A673 (cell line): ENCODE data around the gene PBX1. TPM values are rescaled to one million over a fixed set of nuclear protein-coding genes. Genes with fewer than 3 reads are reported as not detected.

Experiments
- BruUV-seq: library from RNA; stranded (reverse); fragments of 400-500 nt; replicated peaks from 2 replicates; lab custom pipeline; 2021; lab: Mats Ljungman, UMichigan
- CTCF ChIA-PET: fragments of 300-600 bp; sonication (Branson Sonifier 250); formaldehyde crosslinking; loops from one replicate; lab custom pipeline; 2022; ENCODE audit warnings: antibody characterized with exemption; lab: Charles Lee
- POLR2A ChIA-PET: fragments of 300-600 bp; sonication (Branson Sonifier 250); formaldehyde crosslinking; loops from one replicate; lab custom pipeline; 2022; ENCODE audit warnings: antibody characterized with exemption; ENCODE audit not compliant: low non-redundant PET; lab: Charles Lee
- DNase-seq: peaks from one replicate; pipeline ENCODE4 v3.0.0-alpha.2; 2015; ENCODE audit warnings: low spot score
- H3K27ac ChIP-seq: fragments of 200-600 bp; sonication (generic); 2 replicates; pipeline ENCODE4 v1.5.1; 2016; ENCODE audit warnings: mixed run types, low read depth, mild to moderate bottlenecking, mixed read lengths, antibody characterized with exemption, low read length; ENCODE audit not compliant: poor library complexity, severe bottlenecking
- H3K27me3 ChIP-seq: fragments of 200-600 bp; sonication (generic); replicated peaks from 2 replicates; pipeline ENCODE4 v1.6.1; 2017; ENCODE audit warnings: mixed run types, low read depth, mild to moderate bottlenecking, mixed read lengths, antibody characterized with exemption, low read length; ENCODE audit not compliant: insufficient read depth, poor library complexity
- H3K36me3 ChIP-seq: fragments of 200-600 bp; sonication (generic); 2 replicates; pipeline ENCODE4 v1.6.1; 2016; ENCODE audit warnings: mixed run types, mild to moderate bottlenecking, mixed read lengths, antibody characterized with exemption, low read length; ENCODE audit not compliant: insufficient read depth, poor library complexity, severe bottlenecking
- H3K4me1 ChIP-seq: fragments of 200-600 bp; sonication (generic); 2 replicates; pipeline ENCODE4 v1.6.1; 2017; ENCODE audit warnings: mixed run types, mild to moderate bottlenecking, mixed read lengths, antibody characterized with exemption, low read length; ENCODE audit not compliant: insufficient read depth, poor library complexity, severe bottlenecking
- H3K4me3 ChIP-seq: fragments of 200-600 bp; sonication (generic); 2 replicates; pipeline ENCODE4 v1.5.1; 2016; ENCODE audit warnings: low read depth, mixed run types, mild to moderate bottlenecking, mixed read lengths, low read length; ENCODE audit not compliant: poor library complexity, severe bottlenecking
- H3K9me3 ChIP-seq: fragments of 200-600 bp; sonication (generic); 2 replicates; pipeline ENCODE4 v1.6.1; 2016; ENCODE audit warnings: mixed run types, low read depth, mild to moderate bottlenecking, mixed read lengths, antibody characterized with exemption, low read length; ENCODE audit not compliant: poor library complexity, severe bottlenecking
- EZH2 ChIP-seq: fragments of 200-600 bp; sonication (generic); IDR thresholded peaks from 2 replicates; pipeline ENCODE4 v1.6.1; 2017; ENCODE audit warnings: borderline replicate concordance, low read depth, mild to moderate bottlenecking, mixed read lengths, antibody characterized with exemption, low read length; ENCODE audit not compliant: poor library complexity, severe bottlenecking
- intact Hi-C: fragments of 100-400 bp; cut with micrococcal nuclease; formaldehyde crosslinking; loops from one replicate; pipeline ENCODE4 v1.10.0; 2022; ENCODE audit not compliant: unreplicated experiment
- total RNA-seq: library from RNA; stranded (reverse); gene quantifications from 2 replicates; pipeline ENCODE4 v1.2.3, GENCODE V29; 2021
- TF ChIP-seq, protein P1 (sequence below): fragments of 300-800, 200-600 bp; sonication (generic); conservative IDR thresholded peaks from 2 replicates; pipeline ENCODE4 v1.5.1; 2017; ENCODE audit warnings: low read depth, mild to moderate bottlenecking, antibody characterized with exemption, low read length, moderate library complexity, mixed read lengths

Gene PBX1
- total RNA-seq, 1 experiment from 2014 or later = 51.5 TPM

DNA sequence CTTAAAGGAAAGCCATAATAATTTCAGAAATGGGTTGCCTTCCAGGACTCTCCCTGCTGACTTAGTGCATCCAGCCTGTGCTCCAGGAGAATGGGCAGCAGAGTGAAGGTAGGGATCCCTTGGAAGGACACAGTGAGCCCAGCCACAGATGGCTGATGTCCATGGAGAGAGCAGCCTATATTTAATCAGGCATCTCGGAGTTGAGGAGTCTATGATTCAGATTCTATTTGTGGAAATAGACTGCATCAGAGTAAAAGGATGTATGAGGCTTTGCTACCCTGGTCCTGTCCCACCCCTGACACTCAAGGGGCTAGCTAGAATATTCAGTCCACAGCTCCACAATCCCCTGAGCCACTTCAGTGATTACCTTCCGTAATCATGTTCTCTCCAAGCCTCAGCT, 43.8 kb upstream of the PBX1 start:
- no peak for DNase-seq
- Histone ChIP-seq H3K4me1 (peaks cover 21% of the 10 kb centered on the region), H3K9me3 (no peaks in the 10 kb centered on the region), H3K27ac (no peak overlapping the region), H3K27me3 (no peaks in the 10 kb centered on the region), H3K4me3 (no peak overlapping the region), H3K36me3 (no peaks in the 10 kb centered on the region)
- POLR2A ChIA-PET = interaction anchor here (0.6 kb wide), 1 partner anchor 8 kb away, joined by 3 read pairs; no protein-coding TSS in a partner anchor
- TF ChIP-seq, protein P1, sequence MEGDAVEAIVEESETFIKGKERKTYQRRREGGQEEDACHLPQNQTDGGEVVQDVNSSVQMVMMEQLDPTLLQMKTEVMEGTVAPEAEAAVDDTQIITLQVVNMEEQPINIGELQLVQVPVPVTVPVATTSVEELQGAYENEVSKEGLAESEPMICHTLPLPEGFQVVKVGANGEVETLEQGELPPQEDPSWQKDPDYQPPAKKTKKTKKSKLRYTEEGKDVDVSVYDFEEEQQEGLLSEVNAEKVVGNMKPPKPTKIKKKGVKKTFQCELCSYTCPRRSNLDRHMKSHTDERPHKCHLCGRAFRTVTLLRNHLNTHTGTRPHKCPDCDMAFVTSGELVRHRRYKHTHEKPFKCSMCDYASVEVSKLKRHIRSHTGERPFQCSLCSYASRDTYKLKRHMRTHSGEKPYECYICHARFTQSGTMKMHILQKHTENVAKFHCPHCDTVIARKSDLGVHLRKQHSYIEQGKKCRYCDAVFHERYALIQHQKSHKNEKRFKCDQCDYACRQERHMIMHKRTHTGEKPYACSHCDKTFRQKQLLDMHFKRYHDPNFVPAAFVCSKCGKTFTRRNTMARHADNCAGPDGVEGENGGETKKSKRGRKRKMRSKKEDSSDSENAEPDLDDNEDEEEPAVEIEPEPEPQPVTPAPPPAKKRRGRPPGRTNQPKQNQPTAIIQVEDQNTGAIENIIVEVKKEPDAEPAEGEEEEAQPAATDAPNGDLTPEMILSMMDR = no peak
- TF ChIP-seq EZH2 = no peak
- CTCF ChIA-PET = no interaction called here
- no TSS peak for BruUV-seq
- intact Hi-C loops = no loop called here

DNA sequence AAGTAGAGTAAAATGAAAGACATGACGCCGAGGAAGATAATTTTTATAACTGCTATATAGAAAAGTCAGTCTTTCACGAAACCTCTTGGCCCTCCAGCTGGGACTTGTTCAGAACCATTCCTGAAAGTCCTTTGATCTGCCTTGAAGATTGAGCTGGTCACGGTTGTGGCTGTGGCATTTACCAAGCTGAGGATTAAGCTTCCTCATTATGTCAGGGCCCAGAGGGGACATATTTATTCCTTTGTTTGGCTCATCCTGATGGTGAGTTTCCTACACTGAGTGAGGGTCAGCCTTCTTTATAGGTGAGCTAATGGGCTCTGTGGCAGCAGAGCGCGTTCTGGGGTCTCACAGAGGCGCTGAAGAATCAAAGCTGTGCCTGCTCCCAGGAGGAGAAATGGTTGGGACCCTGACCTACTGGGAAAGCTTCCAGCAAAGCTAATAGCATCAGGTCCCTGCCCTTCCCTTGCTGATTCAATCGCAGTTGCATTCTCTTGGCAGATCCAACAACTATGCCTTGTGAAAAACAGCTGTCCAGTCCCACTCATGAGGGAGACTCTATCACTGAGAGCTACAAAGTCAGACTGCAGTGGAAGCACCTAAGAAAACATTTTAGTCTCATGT, 43.2 kb upstream of the PBX1 start:
- no peaks in the 10 kb centered on the region for H3K36me3 ChIP-seq
- peaks cover 15% of the 10 kb centered on the region for H3K4me1 ChIP-seq
- no peak overlapping the region for H3K4me3 ChIP-seq
- no peak overlapping the region for H3K27ac ChIP-seq
- POLR2A ChIA-PET = interaction anchor here (0.6 kb wide), 2 partner anchors 9 to 43 kb away, joined by 3 read pairs; partner anchors contain the start of gene PBX1
- no peaks in the 10 kb centered on the region for H3K27me3 ChIP-seq
- no TSS peak for BruUV-seq
- TF ChIP-seq, protein P1 = no peak
- no peak for TF ChIP-seq EZH2
- DNase-seq = no peak
- intact Hi-C loops = no loop called here
- CTCF ChIA-PET = no interaction called here
- H3K9me3 ChIP-seq = no peaks in the 10 kb centered on the region

DNA sequence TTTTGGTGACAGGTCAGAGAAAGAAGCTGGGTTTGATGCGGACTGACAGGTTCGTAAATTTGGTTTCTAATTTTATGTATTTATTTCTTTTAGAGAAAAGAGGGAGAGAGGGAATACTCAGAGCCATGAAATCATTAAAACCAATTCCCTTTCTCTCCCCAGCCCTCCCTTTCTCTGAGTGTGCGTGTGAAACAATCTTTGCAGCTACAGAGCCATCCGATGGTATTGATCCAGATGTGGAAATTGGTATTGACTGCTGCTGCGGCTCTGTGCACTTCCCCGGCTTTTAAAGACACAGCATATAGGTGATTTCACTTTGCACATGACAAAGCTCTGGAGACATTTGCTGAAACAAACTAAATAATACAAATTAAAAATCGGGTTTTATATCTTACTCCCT, 42.4 kb upstream of the PBX1 start:
- no peak for TF ChIP-seq EZH2
- TF ChIP-seq, protein P1 = no peak
- Histone ChIP-seq H3K27ac (no peak overlapping the region), H3K4me3 (no peak overlapping the region), H3K9me3 (no peaks in the 10 kb centered on the region), H3K36me3 (no peaks in the 10 kb centered on the region), H3K27me3 (no peaks in the 10 kb centered on the region), H3K4me1 (peaks cover 13% of the 10 kb centered on the region)
- CTCF ChIA-PET = no interaction called here
- BruUV-seq = no TSS peak
- no peak for DNase-seq
- POLR2A ChIA-PET = no interaction called here
- intact Hi-C loops = no loop called here
